SK-N-SH treated with all-trans-retinoic acid at 6 μM for 48 hours (cell line): Measurements from ENCODE around the gene BLMH.

Source experiments
- ATAC-seq: fragments of 200-7000 bp; cut with Tn5 transposase; 3 replicates; pipeline ENCODE4 v1.9.1; 2020; ENCODE audit warnings: mild to moderate bottlenecking, moderate library complexity
- ARNTL ChIP-seq: fragments of 450-650 bp; formaldehyde crosslinking; IDR thresholded peaks from 2 replicates; pipeline ENCODE4 v1.5.0; 2020; ENCODE audit warnings: low read depth, mild to moderate bottlenecking, moderate library complexity, borderline replicate concordance
- BACH2 ChIP-seq: fragments of 250-450 bp; sonication (Bioruptor Pico); IDR thresholded peaks from 2 replicates; pipeline ENCODE4 v1.9.0; 2021; ENCODE audit warnings: mild to moderate bottlenecking, borderline replicate concordance
- CSDC2 ChIP-seq: fragments of 250-450 bp; sonication (Bioruptor Pico); IDR thresholded peaks from 2 replicates; pipeline ENCODE4 v1.5.0; 2020; ENCODE audit warnings: mild to moderate bottlenecking, moderate library complexity
- GLIS3 ChIP-seq: fragments of 250-450 bp; sonication (Bioruptor Pico); IDR thresholded peaks from 2 replicates; pipeline ENCODE4 v1.5.0; 2020; ENCODE audit warnings: mild to moderate bottlenecking, moderate library complexity
- ISL1 ChIP-seq: fragments of 250-450 bp; sonication (Bioruptor Pico); IDR thresholded peaks from 2 replicates; pipeline ENCODE4 v2.1.2; 2022; ENCODE audit warnings: mild to moderate bottlenecking, moderate library complexity
- OSR1 ChIP-seq: fragments of 250-450 bp; sonication (Bioruptor Pico); IDR thresholded peaks from 2 replicates; pipeline ENCODE4 v1.8.0; 2022; ENCODE audit warnings: moderate library complexity, mild to moderate bottlenecking, inconsistent platforms
- PPARA ChIP-seq: fragments of 250-450 bp; sonication (Bioruptor Pico); IDR thresholded peaks from 2 replicates; pipeline ENCODE4 v1.5.0; 2020; ENCODE audit warnings: mild to moderate bottlenecking, borderline replicate concordance
- RARB ChIP-seq: fragments of 250-450 bp; sonication (Bioruptor Pico); IDR thresholded peaks from 2 replicates; pipeline ENCODE4 v1.8.0; 2021; ENCODE audit warnings: mild to moderate bottlenecking, moderate library complexity
- SNAI2 ChIP-seq: fragments of 250-450 bp; sonication (Bioruptor Pico); IDR thresholded peaks from 2 replicates; pipeline ENCODE4 v1.5.0; 2020; ENCODE audit warnings: mild to moderate bottlenecking, moderate library complexity
- TCF4 ChIP-seq: fragments of 250-450 bp; sonication (Bioruptor Pico); IDR thresholded peaks from 2 replicates; pipeline ENCODE4 v1.8.0; 2021; ENCODE audit warnings: mild to moderate bottlenecking, moderate library complexity, borderline replicate concordance
- ZC3H10 ChIP-seq: fragments of 250-450 bp; sonication (Bioruptor Pico); IDR thresholded peaks from 2 replicates; pipeline ENCODE4 v1.5.1; 2021; ENCODE audit warnings: mild to moderate bottlenecking, moderate library complexity
- ZFP3 ChIP-seq: fragments of 250-450 bp; sonication (Bioruptor Pico); IDR thresholded peaks from 2 replicates; pipeline ENCODE4 v1.5.0; 2020; ENCODE audit warnings: mild to moderate bottlenecking, moderate library complexity
- ZFP30 ChIP-seq: fragments of 450-650 bp; formaldehyde crosslinking; IDR thresholded peaks from 2 replicates; pipeline ENCODE4 v1.5.0; 2022; ENCODE audit warnings: mild to moderate bottlenecking, moderate library complexity
- ZNF565 ChIP-seq: fragments of 450-650 bp; formaldehyde crosslinking; conservative IDR thresholded peaks from 2 replicates; pipeline ENCODE4 v1.5.0; 2020; ENCODE audit warnings: low read depth, mild to moderate bottlenecking, moderate library complexity
- ZNF70 ChIP-seq: fragments of 450-650 bp; formaldehyde crosslinking; IDR thresholded peaks from 2 replicates; pipeline ENCODE4 v1.5.0; 2020; ENCODE audit warnings: mild to moderate bottlenecking, moderate library complexity
- ZNF8 ChIP-seq: fragments of 450-650 bp; formaldehyde crosslinking; IDR thresholded peaks from 2 replicates; pipeline ENCODE4 v1.5.0; 2020; ENCODE audit warnings: mild to moderate bottlenecking, moderate library complexity
- TF ChIP-seq, protein P1 (sequence below): fragments of 250-450 bp; sonication (Bioruptor Pico); IDR thresholded peaks from 2 replicates; pipeline ENCODE4 v1.5.1; 2020; ENCODE audit warnings: low read depth, mild to moderate bottlenecking, moderate library complexity
- TF ChIP-seq, protein P2 (sequence below): fragments of 250-450 bp; sonication (Bioruptor Pico); IDR thresholded peaks from 2 replicates; pipeline ENCODE4 v1.8.0; 2021; ENCODE audit warnings: low read depth, mild to moderate bottlenecking, moderate library complexity, borderline replicate concordance
- TF ChIP-seq, protein P3 (sequence below): fragments of 250-450 bp; sonication (Bioruptor Pico); IDR thresholded peaks from 2 replicates; pipeline ENCODE4 v1.5.0; 2020; ENCODE audit warnings: mild to moderate bottlenecking, moderate library complexity
- TF ChIP-seq, protein P4 (sequence below): fragments of 250-450 bp; sonication (Bioruptor Pico); IDR thresholded peaks from 2 replicates; pipeline ENCODE4 v1.5.1; 2021; ENCODE audit warnings: mild to moderate bottlenecking, moderate library complexity

The BLMH gene

DNA sequence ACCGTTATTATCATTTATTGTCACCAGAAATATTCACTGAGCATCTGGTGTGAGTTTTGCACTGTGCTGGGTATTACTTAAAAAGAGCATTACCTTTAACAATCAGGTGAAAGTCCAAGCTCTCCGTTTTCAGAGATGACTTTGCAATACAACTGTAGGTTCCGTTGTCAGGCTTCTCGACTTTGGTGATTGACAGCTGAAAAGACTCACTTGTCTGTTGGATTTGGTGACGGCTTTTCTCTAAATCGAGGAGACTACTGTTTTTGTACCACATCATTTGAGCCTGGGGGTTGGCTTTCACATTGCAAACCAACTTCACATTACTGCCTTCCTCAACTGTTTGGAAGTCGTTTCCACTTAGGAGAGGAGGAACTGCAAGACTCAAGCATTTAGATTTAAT lies 33.0 kb upstream of the BLMH start:
- TF ChIP-seq, protein P1, sequence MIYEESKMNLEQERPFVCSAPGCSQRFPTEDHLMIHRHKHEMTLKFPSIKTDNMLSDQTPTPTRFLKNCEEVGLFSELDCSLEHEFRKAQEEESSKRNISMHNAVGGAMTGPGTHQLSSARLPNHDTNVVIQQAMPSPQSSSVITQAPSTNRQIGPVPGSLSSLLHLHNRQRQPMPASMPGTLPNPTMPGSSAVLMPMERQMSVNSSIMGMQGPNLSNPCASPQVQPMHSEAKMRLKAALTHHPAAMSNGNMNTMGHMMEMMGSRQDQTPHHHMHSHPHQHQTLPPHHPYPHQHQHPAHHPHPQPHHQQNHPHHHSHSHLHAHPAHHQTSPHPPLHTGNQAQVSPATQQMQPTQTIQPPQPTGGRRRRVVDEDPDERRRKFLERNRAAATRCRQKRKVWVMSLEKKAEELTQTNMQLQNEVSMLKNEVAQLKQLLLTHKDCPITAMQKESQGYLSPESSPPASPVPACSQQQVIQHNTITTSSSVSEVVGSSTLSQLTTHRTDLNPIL (CRISPR knock-in tag), result no peak
- TF ChIP-seq ZFP30 (CRISPR knock-in tag), result no peak
- TF ChIP-seq ARNTL (CRISPR knock-in tag), result no peak
- TF ChIP-seq TCF4 (CRISPR knock-in tag), result no peak
- TF ChIP-seq ZC3H10 (CRISPR knock-in tag), result no peak
- no peak for TF ChIP-seq ISL1 (CRISPR knock-in tag)
- TF ChIP-seq RARB (CRISPR knock-in tag), result no peak
- TF ChIP-seq ZNF8 (CRISPR knock-in tag), result no peak
- TF ChIP-seq, protein P2, sequence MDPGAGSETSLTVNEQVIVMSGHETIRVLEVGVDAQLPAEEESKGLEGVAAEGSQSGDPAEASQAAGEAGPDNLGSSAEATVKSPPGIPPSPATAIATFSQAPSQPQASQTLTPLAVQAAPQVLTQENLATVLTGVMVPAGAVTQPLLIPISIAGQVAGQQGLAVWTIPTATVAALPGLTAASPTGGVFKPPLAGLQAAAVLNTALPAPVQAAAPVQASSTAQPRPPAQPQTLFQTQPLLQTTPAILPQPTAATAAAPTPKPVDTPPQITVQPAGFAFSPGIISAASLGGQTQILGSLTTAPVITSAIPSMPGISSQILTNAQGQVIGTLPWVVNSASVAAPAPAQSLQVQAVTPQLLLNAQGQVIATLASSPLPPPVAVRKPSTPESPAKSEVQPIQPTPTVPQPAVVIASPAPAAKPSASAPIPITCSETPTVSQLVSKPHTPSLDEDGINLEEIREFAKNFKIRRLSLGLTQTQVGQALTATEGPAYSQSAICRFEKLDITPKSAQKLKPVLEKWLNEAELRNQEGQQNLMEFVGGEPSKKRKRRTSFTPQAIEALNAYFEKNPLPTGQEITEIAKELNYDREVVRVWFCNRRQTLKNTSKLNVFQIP, result no peak
- no peak for TF ChIP-seq SNAI2 (CRISPR knock-in tag)
- no peak for TF ChIP-seq CSDC2 (CRISPR knock-in tag)
- no peak for TF ChIP-seq OSR1 (CRISPR knock-in tag)
- no peak for TF ChIP-seq GLIS3 (CRISPR knock-in tag)
- TF ChIP-seq, protein P3, sequence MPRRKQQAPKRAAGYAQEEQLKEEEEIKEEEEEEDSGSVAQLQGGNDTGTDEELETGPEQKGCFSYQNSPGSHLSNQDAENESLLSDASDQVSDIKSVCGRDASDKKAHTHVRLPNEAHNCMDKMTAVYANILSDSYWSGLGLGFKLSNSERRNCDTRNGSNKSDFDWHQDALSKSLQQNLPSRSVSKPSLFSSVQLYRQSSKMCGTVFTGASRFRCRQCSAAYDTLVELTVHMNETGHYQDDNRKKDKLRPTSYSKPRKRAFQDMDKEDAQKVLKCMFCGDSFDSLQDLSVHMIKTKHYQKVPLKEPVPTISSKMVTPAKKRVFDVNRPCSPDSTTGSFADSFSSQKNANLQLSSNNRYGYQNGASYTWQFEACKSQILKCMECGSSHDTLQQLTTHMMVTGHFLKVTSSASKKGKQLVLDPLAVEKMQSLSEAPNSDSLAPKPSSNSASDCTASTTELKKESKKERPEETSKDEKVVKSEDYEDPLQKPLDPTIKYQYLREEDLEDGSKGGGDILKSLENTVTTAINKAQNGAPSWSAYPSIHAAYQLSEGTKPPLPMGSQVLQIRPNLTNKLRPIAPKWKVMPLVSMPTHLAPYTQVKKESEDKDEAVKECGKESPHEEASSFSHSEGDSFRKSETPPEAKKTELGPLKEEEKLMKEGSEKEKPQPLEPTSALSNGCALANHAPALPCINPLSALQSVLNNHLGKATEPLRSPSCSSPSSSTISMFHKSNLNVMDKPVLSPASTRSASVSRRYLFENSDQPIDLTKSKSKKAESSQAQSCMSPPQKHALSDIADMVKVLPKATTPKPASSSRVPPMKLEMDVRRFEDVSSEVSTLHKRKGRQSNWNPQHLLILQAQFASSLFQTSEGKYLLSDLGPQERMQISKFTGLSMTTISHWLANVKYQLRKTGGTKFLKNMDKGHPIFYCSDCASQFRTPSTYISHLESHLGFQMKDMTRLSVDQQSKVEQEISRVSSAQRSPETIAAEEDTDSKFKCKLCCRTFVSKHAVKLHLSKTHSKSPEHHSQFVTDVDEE (CRISPR knock-in tag), result no peak
- no peak for TF ChIP-seq BACH2 (CRISPR knock-in tag)
- TF ChIP-seq, protein P4, sequence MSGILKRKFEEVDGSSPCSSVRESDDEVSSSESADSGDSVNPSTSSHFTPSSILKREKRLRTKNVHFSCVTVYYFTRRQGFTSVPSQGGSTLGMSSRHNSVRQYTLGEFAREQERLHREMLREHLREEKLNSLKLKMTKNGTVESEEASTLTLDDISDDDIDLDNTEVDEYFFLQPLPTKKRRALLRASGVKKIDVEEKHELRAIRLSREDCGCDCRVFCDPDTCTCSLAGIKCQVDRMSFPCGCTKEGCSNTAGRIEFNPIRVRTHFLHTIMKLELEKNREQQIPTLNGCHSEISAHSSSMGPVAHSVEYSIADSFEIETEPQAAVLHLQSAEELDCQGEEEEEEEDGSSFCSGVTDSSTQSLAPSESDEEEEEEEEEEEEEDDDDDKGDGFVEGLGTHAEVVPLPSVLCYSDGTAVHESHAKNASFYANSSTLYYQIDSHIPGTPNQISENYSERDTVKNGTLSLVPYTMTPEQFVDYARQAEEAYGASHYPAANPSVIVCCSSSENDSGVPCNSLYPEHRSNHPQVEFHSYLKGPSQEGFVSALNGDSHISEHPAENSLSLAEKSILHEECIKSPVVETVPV, result no peak
- no peak for TF ChIP-seq ZNF70 (CRISPR knock-in tag)
- no peak for TF ChIP-seq ZFP3 (CRISPR knock-in tag)
- TF ChIP-seq PPARA (CRISPR knock-in tag), result no peak
- no peak for ATAC-seq

DNA sequence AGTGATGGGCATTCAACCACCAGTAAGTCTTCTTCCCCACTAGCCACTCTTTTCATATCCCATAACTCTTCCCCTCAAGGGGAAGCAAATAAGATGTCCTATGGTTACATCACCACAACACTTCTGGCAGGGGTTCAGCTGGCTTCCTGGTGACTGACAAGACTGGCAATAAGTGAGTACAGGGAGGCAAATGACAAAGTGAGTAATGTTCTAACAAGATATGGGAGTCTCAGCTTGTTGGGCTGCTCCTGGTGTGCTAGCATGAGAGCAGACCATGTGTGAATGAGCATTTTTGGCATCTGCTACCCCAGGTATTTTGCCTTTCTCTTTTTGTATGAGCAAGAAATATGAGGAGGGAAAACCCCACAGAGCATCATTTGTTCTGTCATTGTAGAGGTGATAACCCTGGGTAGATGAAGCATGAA lies 32.2 kb upstream of the BLMH start:
- ATAC-seq, result no peak
- TF ChIP-seq SNAI2 (CRISPR knock-in tag) (no peak), PPARA (CRISPR knock-in tag) (no peak), ZFP3 (CRISPR knock-in tag) (no peak), ZNF565 (CRISPR knock-in tag) (no peak), ZNF70 (CRISPR knock-in tag) (no peak), ISL1 (CRISPR knock-in tag) (no peak), RARB (CRISPR knock-in tag) (no peak), TCF4 (CRISPR knock-in tag) (no peak)
- TF ChIP-seq, protein P4, result no peak
- TF ChIP-seq, all 23 proteins: peak for 0

DNA sequence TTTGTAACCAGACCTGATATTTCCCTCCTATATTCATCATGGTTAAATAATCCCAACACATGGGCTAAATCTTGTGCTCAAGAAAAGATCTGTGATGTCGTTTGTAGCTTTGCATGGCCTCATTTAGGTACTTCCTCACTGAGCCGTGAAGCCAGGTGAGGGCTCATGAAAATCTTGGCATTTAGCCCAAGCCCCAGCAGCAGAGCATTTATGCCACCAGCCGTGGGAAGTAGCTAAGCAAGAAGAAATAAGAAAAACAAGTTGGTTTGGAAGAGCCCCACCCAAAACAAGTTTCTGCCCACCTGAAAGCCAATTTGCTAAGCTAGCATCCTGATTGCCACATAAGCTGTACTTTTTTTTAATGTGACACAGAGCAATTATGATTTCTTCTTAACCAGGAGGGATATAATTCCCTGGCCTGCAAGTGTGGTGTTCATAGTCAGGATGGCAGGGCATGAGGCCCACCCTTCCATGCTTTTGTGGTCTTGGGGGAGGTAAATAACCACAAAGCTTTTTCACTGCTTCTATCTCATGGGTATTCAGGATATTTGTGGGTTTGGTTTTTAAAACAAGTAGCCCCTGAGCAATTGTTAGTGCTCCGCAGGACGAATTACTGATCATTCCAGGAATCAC lies 31.6 kb upstream of the BLMH start:
- TF ChIP-seq ZNF70 (CRISPR knock-in tag), result no peak

More for the DNA sequence above, 31.6 kb upstream of the BLMH start:
- no peak for ATAC-seq
